Heart left ventricle (tissue), 16 donors: Measurements from ENCODE around the gene NCOA1. TPM values are rescaled to one million over a fixed set of nuclear protein-coding genes. Genes with fewer than 3 reads are reported as not detected.

Source experiments
- ATAC-seq, 4 donors: fragments of 200-7000 bp; cut with Tn5 transposase; one replicate each; pipeline ENCODE4 v1.9.1; 2020 to 2022; ENCODE audit warnings: moderate library complexity in 4 of 4, mild to moderate bottlenecking in 3 of 4, moderate number of reproducible peaks in 1 of 4
- DNase-seq, 5 donors: peaks; one replicate each; pipeline ENCODE4 v3.0.0-alpha.2; 2020
- H3K27ac ChIP-seq, 12 donors: fragments of 200-600 bp; sonication (generic) in 4 of 12; one replicate each; pipeline versions ENCODE4 v1.5.0 to v1.8.0; 2016 to 2022; ENCODE audit warnings: mild to moderate bottlenecking in 2 of 12
- H3K27me3 ChIP-seq, 9 donors: fragments of 200-600 bp; sonication (generic) in 2 of 9; one replicate each; pipeline versions ENCODE4 v1.5.1 to v1.8.0; 2016 to 2022; ENCODE audit warnings: mild to moderate bottlenecking in 3 of 9
- H3K36me3 ChIP-seq, 9 donors: fragments of 200-600 bp; sonication (generic) in 2 of 9; one replicate each; pipeline versions ENCODE4 v1.5.0 to v1.8.0; 2018 to 2022; ENCODE audit warnings: mild to moderate bottlenecking in 2 of 9
- H3K4me1 ChIP-seq, 12 donors: fragments of 200-600 bp; sonication (generic) in 4 of 12; one replicate each; pipeline versions ENCODE4 v1.5.0 to v1.8.0; 2016 to 2022; ENCODE audit warnings: mild to moderate bottlenecking in 3 of 12
- H3K4me3 ChIP-seq, 12 donors: fragments of 200-600 bp; sonication (generic) in 4 of 12; one replicate each; pipeline versions ENCODE4 v1.5.0 to v1.8.0; 2017 to 2022; ENCODE audit warnings: mild to moderate bottlenecking in 9 of 12, moderate library complexity in 4 of 12
- H3K9me3 ChIP-seq, 12 donors: fragments of 200-600 bp; sonication (generic) in 4 of 12; one replicate each; pipeline versions ENCODE4 v1.5.0 to v1.8.0; 2016 to 2022; ENCODE audit warnings: mild to moderate bottlenecking in 1 of 12
- POLR2A ChIP-seq, 2 donors: fragments of 450-650 bp; IDR thresholded peaks; one replicate each; pipeline ENCODE4 v1.6.1; 2017; ENCODE audit warnings: antibody characterized with exemption in 2 of 2, mild to moderate bottlenecking in 2 of 2, moderate library complexity in 2 of 2
- WGBS, 4 donors: extraction: QIAGEN DNeasy Blood & Tissue Kit in 2 of 4; methylation state at CpG; one replicate each; pipeline versions ENCODE4 v1.1.5 to v1.1.7; 2013 to 2018; 5-methylcytosine and 5-hydroxymethylcytosine counted together
- intact Hi-C, 10 donors: fragments of 100-400 bp; cut with DNase I; formaldehyde crosslinking; loops; one replicate each; pipeline versions ENCODE4 v1.11.1 to v1.14.2; 2022
- polyA plus RNA-seq, 2 donors: library from polyadenylated mRNA; stranded (reverse); fragments of 200-250 nt; gene quantifications; one replicate each; pipeline ENCODE4 v1.2.3, GENCODE V29; 2013
- total RNA-seq, 9 donors: library from RNA; depleted of rRNA in 2 of 9; stranded (reverse); fragments of >200 nt in 2 of 9; fragmentation: NEBNext Ultra II Directional in 3 of 9; extraction: Animal tissue kit (Norgen Biotek cat#: 25700) in 3 of 9; gene quantifications; one replicate each; pipeline versions ENCODE4 v1.1.0 to v1.2.4, GENCODE V29; 2016 to 2023
- TF ChIP-seq, protein P1 (sequence below), 12 donors: fragments of 200-600 bp; sonication (generic) in 4 of 12; IDR thresholded peaks; one replicate each; pipeline versions ENCODE4 v1.5.0 to v1.8.0; 2018 to 2022; ENCODE audit warnings: antibody characterized with exemption in 12 of 12, mild to moderate bottlenecking in 5 of 12
- donor health status: ischemic (EF 13 %, LVEDD 7.1; RV severe dilation, severe dysfunction).
- donor health status: healthy with polysubstance abuse.
- donor health status: DM: no; HTN: yes; CAD: no.
- donor health status: DM: no; HTN: no; CAD: no.
- donor health status: ischemic (EF 25% LVEDD 6.9; RV normal size, moderate dysfunction).
- donor health status: ischemic (EF 25% LVEDD 5.7; RV mildly dilated, moderate dysfunction).
- donor health status: healthy.
- donor health status: DM: yes; HTN: yes; CAD: no.
- donor health status: ischemic (EF 35%, LVEDD 5.7; RV mildly dilated, moderate dysfunction).
- donor health status: nonischemic (EF 11% LVEDD 7.7; RV severe dilation, severe dysfunction).
- donor health status: DM: yes; HTN: yes; CAD: no.
- donor health status: PGD.
- donor health status: ischemic (EF 29% LVEDD 5.4; RV normal size, mild dysfunction).
- donor health status: nonischemic (EF 23%, LVEDD 6.1; RV moderate dilation, normal function).

Gene NCOA1
- total and polyA plus RNA-seq, 11 donors = 8.5 to 42.3 (median 32.4) TPM

- no peaks in the 10 kb centered on the region for H3K36me3 ChIP-seq
- peaks cover 0 to 42% (median 26%) of the 10 kb centered on the region in 12 donors for H3K4me1 ChIP-seq
- H3K9me3 ChIP-seq = peaks cover 0 to 15% (median 0%) of the 10 kb centered on the region in 12 donors
- WGBS, 4 donors = 83 to 89% (median 87%) methylated on average over 2 of the region's 2 CpGs
- intact Hi-C loops = no loop called here
- no peak for ATAC-seq
- H3K27me3 ChIP-seq = no peaks in the 10 kb centered on the region
- H3K27ac ChIP-seq = no peak overlapping the region
- TF ChIP-seq, protein P1, sequence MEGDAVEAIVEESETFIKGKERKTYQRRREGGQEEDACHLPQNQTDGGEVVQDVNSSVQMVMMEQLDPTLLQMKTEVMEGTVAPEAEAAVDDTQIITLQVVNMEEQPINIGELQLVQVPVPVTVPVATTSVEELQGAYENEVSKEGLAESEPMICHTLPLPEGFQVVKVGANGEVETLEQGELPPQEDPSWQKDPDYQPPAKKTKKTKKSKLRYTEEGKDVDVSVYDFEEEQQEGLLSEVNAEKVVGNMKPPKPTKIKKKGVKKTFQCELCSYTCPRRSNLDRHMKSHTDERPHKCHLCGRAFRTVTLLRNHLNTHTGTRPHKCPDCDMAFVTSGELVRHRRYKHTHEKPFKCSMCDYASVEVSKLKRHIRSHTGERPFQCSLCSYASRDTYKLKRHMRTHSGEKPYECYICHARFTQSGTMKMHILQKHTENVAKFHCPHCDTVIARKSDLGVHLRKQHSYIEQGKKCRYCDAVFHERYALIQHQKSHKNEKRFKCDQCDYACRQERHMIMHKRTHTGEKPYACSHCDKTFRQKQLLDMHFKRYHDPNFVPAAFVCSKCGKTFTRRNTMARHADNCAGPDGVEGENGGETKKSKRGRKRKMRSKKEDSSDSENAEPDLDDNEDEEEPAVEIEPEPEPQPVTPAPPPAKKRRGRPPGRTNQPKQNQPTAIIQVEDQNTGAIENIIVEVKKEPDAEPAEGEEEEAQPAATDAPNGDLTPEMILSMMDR (IDR thresholded peaks at IDR 0.05) = no peak
- TF ChIP-seq POLR2A (IDR thresholded peaks at IDR 0.05) = no peak
- H3K4me3 ChIP-seq = no peak overlapping the region
- no peak for DNase-seq
Measured at GRCh38 chr2:24616616-24617015, 125.6 kb downstream of the NCOA1 start.

GRCh38 chr2:24617424-24617823 lies 126.4 kb downstream of the NCOA1 start:
- Histone ChIP-seq H3K4me3 (no peak overlapping the region), H3K36me3 (no peaks in the 10 kb centered on the region), H3K9me3 (peaks cover 0 to 7% (median 0%) of the 10 kb centered on the region in 12 donors), H3K27ac (no peak overlapping the region), H3K4me1 (peaks cover 0 to 51% (median 26%) of the 10 kb centered on the region in 12 donors), H3K27me3 (no peaks in the 10 kb centered on the region)
- TF ChIP-seq, protein P1 (IDR thresholded peaks at IDR 0.05) = no peak
- no peak for TF ChIP-seq POLR2A (IDR thresholded peaks at IDR 0.05)
- ATAC-seq = peak in 1 of 4 donors; percentile 42
- 47 to 69% (median 60%) methylated on average over 2 of the region's 2 CpGs for WGBS, 4 donors
- DNase-seq = no peak
- intact Hi-C loops = no loop called here

- peaks cover 0 to 56% (median 26%) of the 10 kb centered on the region in 12 donors for H3K4me1 ChIP-seq
- 8 to 20% (median 13%) methylated on average over 1 of the region's 1 CpG for WGBS, 4 donors
- ATAC-seq = no peak
Measured at GRCh38 chr2:24618144-24618543, 127.1 kb downstream of the NCOA1 start.

DNA sequence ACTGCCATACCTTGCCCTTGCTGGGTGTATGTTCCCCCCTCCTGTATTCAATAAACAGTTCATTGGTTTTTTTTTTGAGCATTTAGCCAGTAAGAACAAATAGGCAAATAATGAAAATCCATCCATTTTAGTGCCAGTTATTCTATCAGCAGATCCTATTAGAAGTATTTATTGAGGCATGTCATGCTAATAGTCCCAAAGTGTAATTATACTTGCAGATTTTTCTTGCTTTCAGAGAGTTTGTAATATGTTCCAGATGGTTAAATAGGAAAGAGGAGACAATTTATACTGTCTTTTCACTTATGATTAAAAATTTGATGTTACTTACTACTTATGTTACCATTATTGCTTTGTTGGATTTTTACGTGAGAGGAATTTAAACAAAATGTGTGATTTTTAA lies 127.6 kb downstream of the NCOA1 start:
- Histone ChIP-seq H3K36me3 (no peaks in the 10 kb centered on the region), H3K4me1 (peaks cover 0 to 56% (median 26%) of the 10 kb centered on the region in 12 donors), H3K4me3 (no peak overlapping the region), H3K27ac (no peak overlapping the region), H3K27me3 (no peaks in the 10 kb centered on the region), H3K9me3 (no peaks in the 10 kb centered on the region)
- WGBS, 4 donors = 95 to 97% (median 96%) methylated on average over 1 of the region's 1 CpG
- TF ChIP-seq POLR2A (IDR thresholded peaks at IDR 0.05) = no peak
- TF ChIP-seq, protein P1 (IDR thresholded peaks at IDR 0.05) = no peak
- intact Hi-C loops = no loop called here
- DNase-seq (no peak), ATAC-seq (no peak)

More at GRCh38 chr2:24618144-24618543, 127.1 kb downstream of the NCOA1 start:
- Histone ChIP-seq H3K27ac (no peak overlapping the region), H3K27me3 (no peaks in the 10 kb centered on the region), H3K36me3 (no peaks in the 10 kb centered on the region), H3K4me3 (no peak overlapping the region), H3K9me3 (no peaks in the 10 kb centered on the region)
- no peak for DNase-seq
- intact Hi-C loops = no loop called here
- TF ChIP-seq, protein P1 (IDR thresholded peaks at IDR 0.05) = no peak
- no peak for TF ChIP-seq POLR2A (IDR thresholded peaks at IDR 0.05)
